SK-N-MC (cell line): ENCODE data around the gene RPS6KA5.

Source experiments
- EZH2 ChIP-seq: fragments of 200-600 bp; sonication (generic); IDR thresholded peaks from one replicate; pipeline ENCODE4 v1.6.1; 2017; ENCODE audit warnings: antibody characterized with exemption
- FOXP2 ChIP-seq: optimal IDR thresholded peaks from 2 replicates; pipeline ENCODE3; 2011; ENCODE audit warnings: mild to moderate bottlenecking, moderate library complexity; ENCODE audit not compliant: insufficient read depth; ENCODE audit errors: extremely low read length, control extremely low read depth
- POLR2AphosphoS5 ChIP-seq: IDR thresholded peaks from 2 replicates; pipeline ENCODE4 v1.6.1; 2012; ENCODE audit warnings: mild to moderate bottlenecking, low read depth, low read length, borderline replicate concordance

DNA sequence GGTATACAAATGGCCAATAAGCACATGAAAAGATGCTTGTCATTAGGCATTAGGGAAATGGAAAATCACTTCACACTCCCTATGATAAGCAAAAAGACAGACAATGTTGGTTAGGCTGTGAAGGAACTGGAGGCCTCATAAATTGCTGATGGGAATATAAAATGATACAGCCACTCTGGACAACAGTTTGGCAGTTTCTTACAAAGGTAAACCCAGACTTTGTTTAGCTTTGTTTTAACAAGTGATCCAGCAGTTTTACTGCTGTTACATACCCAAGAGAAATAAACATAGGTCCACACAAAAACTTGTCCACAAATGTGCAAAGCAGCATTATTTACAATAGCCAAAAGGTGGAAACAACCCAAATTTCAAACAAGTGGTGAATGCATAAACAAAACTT, 5.4 kb downstream of the RPS6KA5 start:
- TF ChIP-seq EZH2, result no peak
- no peak for TF ChIP-seq POLR2AphosphoS5
- no peak for TF ChIP-seq FOXP2
